Left cardiac atrium (tissue), 4 donors: ENCODE results near the gene SELENOH. TPM values are rescaled to one million over a fixed set of nuclear protein-coding genes. Genes with fewer than 3 reads are reported as not detected.

Experiments
- ATAC-seq, 2 donors: fragments of 200-7000 bp; cut with Tn5 transposase; one replicate each; pipeline ENCODE4 v1.9.1; 2020; ENCODE audit warnings: mild to moderate bottlenecking in 2 of 2, moderate library complexity in 2 of 2
- DNase-seq: peaks from one replicate; pipeline ENCODE4 v3.0.0-alpha.2; 2020
- intact Hi-C, 2 donors: fragments of 100-400 bp; cut with DNase I; formaldehyde crosslinking; loops; one replicate each; pipeline versions ENCODE4 v1.14.1 to v1.15.1; 2022 to 2023
- total RNA-seq, 2 donors: library from RNA; stranded (reverse); fragmentation: NEBNext Ultra II Directional; extraction: Animal tissue kit (Norgen Biotek cat#: 25700); gene quantifications; one replicate each; pipeline ENCODE4 v1.2.1, GENCODE V29; 2021
- donor health status: DM: no; HTN: yes; CAD: no.
- donor health status: DM: no; HTN: yes; CAD: no; lungs with severe emphysema.
- donor health status: DM: yes; HTN: yes; CAD: no.
- donor health status: Dilated cardiomyopathy.

Gene SELENOH
- total RNA-seq, 2 donors from 2014 or later, result 99.1 to 116 TPM

GRCh38 chr11:57776031-57776521 lies 34.8 kb downstream of the SELENOH start:
- ATAC-seq (peak in 1 of 2 donors; percentile 3), DNase-seq (no peak)
- intact Hi-C loops, result loop anchor here in 1 of 2 donors (2.0 kb wide), 1 partner anchor 13 kb away; no protein-coding TSS in a partner anchor

GRCh38 chr11:57776577-57777210 lies 35.4 kb downstream of the SELENOH start:
- DNase-seq (no peak), ATAC-seq (no peak)
- intact Hi-C loops, result loop anchor here in 1 of 2 donors (2.0 kb wide), 1 partner anchor 14 kb away; no protein-coding TSS in a partner anchor

- intact Hi-C loops, result loop anchor here in 1 of 2 donors (2.0 kb wide), 1 partner anchor 15 kb away; no protein-coding TSS in a partner anchor
- no peak for DNase-seq
- peak in 1 of 2 donors; percentile 15 for ATAC-seq
These were observed 36.7 kb downstream of the SELENOH start for GRCh38 chr11:57777969-57778317.

- intact Hi-C loops, result no loop called here
- ATAC-seq, result peak; percentile 93 to 94
- DNase-seq, result peak; percentile 94
These were observed 37.2 kb downstream of the SELENOH start for GRCh38 chr11:57778318-57779037.

- intact Hi-C loops, result no loop called here
- ATAC-seq, result peak; percentile 47 to 67
- peak; percentile 32 for DNase-seq
These were observed 38.0 kb downstream of the SELENOH start for GRCh38 chr11:57779276-57779675.

GRCh38 chr11:57781529-57781943 lies 40.2 kb downstream of the SELENOH start:
- peak; percentile 49 for DNase-seq
- intact Hi-C loops, result no loop called here

GRCh38 chr11:57785072-57785471 lies 43.8 kb downstream of the SELENOH start:
- intact Hi-C loops, result no loop called here
- no peak for ATAC-seq
- DNase-seq, result no peak

More at GRCh38 chr11:57781529-57781943, 40.2 kb downstream of the SELENOH start:
- ATAC-seq, result peak in 1 of 2 donors; percentile 14

- ATAC-seq, result no peak
- DNase-seq, result no peak
- intact Hi-C loops, result no loop called here
These were observed 45.1 kb downstream of the SELENOH start for GRCh38 chr11:57786436-57786835.

- intact Hi-C loops, result no loop called here
- no peak for ATAC-seq
- no peak for DNase-seq
These were observed 45.8 kb downstream of the SELENOH start for GRCh38 chr11:57787006-57787604.

- no peak for DNase-seq
- peak; percentile 15 to 31 for ATAC-seq
- intact Hi-C loops, result no loop called here
These were observed 46.8 kb downstream of the SELENOH start for GRCh38 chr11:57787920-57788702.

GRCh38 chr11:57788703-57789088 lies 47.4 kb downstream of the SELENOH start:
- no peak for DNase-seq
- intact Hi-C loops, result no loop called here
- ATAC-seq, result no peak

GRCh38 chr11:57791321-57792059 lies 50.2 kb downstream of the SELENOH start:
- intact Hi-C loops, result loop anchor here (1.0 to 10.0 kb wide), 2 partner anchors 9 to 47 kb away; partner anchors contain the start of gene SELENOH (in 1 of the 2)
- DNase-seq, result no peak

GRCh38 chr11:57792060-57792541 lies 50.8 kb downstream of the SELENOH start:
- DNase-seq (peak; percentile 77), ATAC-seq (peak; percentile 51 to 79)
- intact Hi-C loops, result loop anchor here in 1 of 2 donors (10.0 kb wide), 1 partner anchor 47 kb away; the partner anchor contains the start of gene SELENOH

More at GRCh38 chr11:57791321-57792059, 50.2 kb downstream of the SELENOH start:
- ATAC-seq, result no peak

GRCh38 chr11:57792870-57793269 lies 51.6 kb downstream of the SELENOH start:
- intact Hi-C loops, result loop anchor here in 1 of 2 donors (10.0 kb wide), 1 partner anchor 48 kb away; the partner anchor contains the start of gene SELENOH
- DNase-seq (no peak), ATAC-seq (peak in 1 of 2 donors; percentile 69)
